Measurements from ENCODE around the gene STARD3.
"Not testable (repeated sequence)": the region's sequence is repeated elsewhere in the genome, so short reads cannot be mapped to it uniquely, and the experiment has no call there.

Gene STARD3

GRCh38 chr17:39687101-39687545 lies 50.2 kb downstream of the STARD3 start:
- DNase-seq (ENCODE audit: extremely low read depth in 1 of 2, low read depth in 1 of 2): no peak

- peak; percentile 80 to 91 for DNase-seq (ENCODE audit: extremely low read depth in 1 of 2, low read depth in 1 of 2)
These were observed 50.9 kb downstream of the STARD3 start, which contains the start of gene PGAP3 for GRCh38 chr17:39687546-39688474. Gene PGAP3 (minus strand): TSS chr17:39688057. CDS start chr17:39688014, 43 bp downstream.

- no peak for DNase-seq (ENCODE audit: extremely low read depth in 1 of 2, low read depth in 1 of 2)
These were observed 51.5 kb downstream of the STARD3 start for GRCh38 chr17:39688475-39688835.

- no peak for DNase-seq (ENCODE audit: extremely low read depth in 1 of 2, low read depth in 1 of 2)
These were observed 52.0 kb downstream of the STARD3 start for GRCh38 chr17:39688945-39689344.

- no peak for DNase-seq (ENCODE audit: extremely low read depth in 1 of 2, low read depth in 1 of 2)
These were observed 57.6 kb downstream of the STARD3 start for GRCh38 chr17:39694593-39694992.

GRCh38 chr17:39695089-39695474 lies 58.1 kb downstream of the STARD3 start:
- no peak for DNase-seq (ENCODE audit: extremely low read depth in 1 of 2, low read depth in 1 of 2)

GRCh38 chr17:39696731-39697130 lies 59.8 kb downstream of the STARD3 start:
- DNase-seq (ENCODE audit: extremely low read depth in 1 of 2, low read depth in 1 of 2): no peak

- DNase-seq (ENCODE audit: extremely low read depth in 1 of 2, low read depth in 1 of 2): no peak
These were observed 61.0 kb downstream of the STARD3 start for GRCh38 chr17:39697961-39698360.

GRCh38 chr17:39699157-39699817 lies 62.3 kb downstream of the STARD3 start:
- not testable (repeated sequence) for DNase-seq (ENCODE audit: extremely low read depth in 1 of 2, low read depth in 1 of 2)

- DNase-seq (ENCODE audit: extremely low read depth in 1 of 2, low read depth in 1 of 2): no peak
These were observed 62.8 kb downstream of the STARD3 start, which contains the start of gene ERBB2 for GRCh38 chr17:39699818-39700147. Gene ERBB2 (plus strand): TSS chr17:39700064. CDS start chr17:39700239, 175 bp downstream.

- DNase-seq (ENCODE audit: extremely low read depth in 1 of 2, low read depth in 1 of 2): no peak
These were observed 63.4 kb downstream of the STARD3 start for GRCh38 chr17:39700148-39700987.

GRCh38 chr17:39701012-39701783 lies 64.3 kb downstream of the STARD3 start:
- no peak for DNase-seq (ENCODE audit: extremely low read depth in 1 of 2, low read depth in 1 of 2)

GRCh38 chr17:39701784-39702422 lies 65.0 kb downstream of the STARD3 start:
- no peak for DNase-seq (ENCODE audit: extremely low read depth in 1 of 2, low read depth in 1 of 2)

- DNase-seq (ENCODE audit: extremely low read depth in 1 of 2, low read depth in 1 of 2): no peak
These were observed 66.3 kb downstream of the STARD3 start for GRCh38 chr17:39702901-39703893.

GRCh38 chr17:39703913-39704312 lies 67.0 kb downstream of the STARD3 start:
- DNase-seq (ENCODE audit: extremely low read depth in 1 of 2, low read depth in 1 of 2): no peak

- no peak for DNase-seq (ENCODE audit: extremely low read depth in 1 of 2, low read depth in 1 of 2)
These were observed 68.0 kb downstream of the STARD3 start for GRCh38 chr17:39704821-39705551.

- DNase-seq (ENCODE audit: extremely low read depth in 1 of 2, low read depth in 1 of 2): no peak
These were observed 68.9 kb downstream of the STARD3 start for GRCh38 chr17:39705786-39706348.

GRCh38 chr17:39706383-39706782 lies 69.4 kb downstream of the STARD3 start:
- no peak for DNase-seq (ENCODE audit: extremely low read depth in 1 of 2, low read depth in 1 of 2)
